HG02884 (cell line): Measurements from ENCODE around the gene TMTC4.

ENCODE experiments used
- ATAC-seq: cut with Tn5 transposase; IDR thresholded peaks from one replicate; pipeline ENCODE4 v1.9.1; 2021; ENCODE audit warnings: mild to moderate bottlenecking, moderate library complexity; ENCODE audit not compliant: unreplicated experiment

TMTC4 gene

DNA sequence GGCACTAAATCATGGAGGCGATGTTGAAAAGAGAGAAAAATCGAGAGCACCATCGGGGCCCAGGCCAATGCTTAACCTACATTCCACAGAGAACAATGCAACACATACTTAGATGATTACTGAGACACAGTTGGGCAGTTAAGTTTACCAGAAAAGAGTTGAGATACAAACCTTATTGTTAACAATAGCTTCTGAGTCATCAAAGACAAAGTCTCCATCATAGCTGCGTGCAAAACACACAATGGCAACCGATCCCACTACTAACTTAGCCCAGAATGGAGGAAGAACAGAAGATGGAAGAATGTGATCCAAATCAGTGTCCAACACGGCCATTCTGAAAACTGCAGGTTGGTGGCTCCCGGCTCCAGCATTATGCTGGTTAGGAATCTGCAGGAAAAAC is 6.2 kb downstream of the TMTC4 start:
- no peak for ATAC-seq

DNA sequence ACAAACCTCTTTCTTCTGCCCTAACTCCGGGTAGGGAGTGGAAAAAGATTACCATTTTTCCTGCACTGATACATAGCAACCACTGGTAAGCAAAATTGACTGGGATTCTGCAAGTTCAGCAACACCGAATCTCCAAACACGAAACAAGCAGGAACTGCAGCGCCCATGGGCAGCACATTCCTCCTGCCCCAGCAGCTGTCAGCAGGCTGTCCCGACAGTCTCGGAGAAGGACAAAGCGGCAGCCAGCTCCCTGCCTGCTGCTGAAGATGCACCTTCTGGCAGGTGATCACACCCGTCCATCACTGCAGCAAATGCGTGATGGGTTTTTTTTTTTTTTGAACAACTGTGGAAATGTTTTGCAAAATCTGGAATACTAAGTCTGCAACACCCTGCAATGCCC is 6.7 kb downstream of the TMTC4 start:
- no peak for ATAC-seq

DNA sequence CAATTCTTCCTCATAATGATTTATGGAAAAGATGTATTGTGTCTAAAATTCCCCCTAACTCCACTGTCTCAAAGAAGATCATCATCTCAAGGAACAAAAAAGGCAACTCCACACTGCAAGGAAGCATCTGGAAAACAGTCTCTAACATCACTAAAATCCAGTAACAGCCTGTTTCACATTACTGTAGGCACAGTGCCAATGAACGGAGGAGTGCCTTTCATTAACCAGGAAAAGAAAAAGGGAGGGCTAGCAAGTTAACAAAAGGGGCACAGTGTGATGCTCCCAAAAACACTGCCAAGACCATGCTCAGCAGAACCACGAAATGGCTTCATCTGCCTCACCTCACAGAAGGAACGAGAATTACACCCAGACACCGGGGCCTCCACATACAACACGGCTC is 8.5 kb downstream of the TMTC4 start:
- no peak for ATAC-seq

DNA sequence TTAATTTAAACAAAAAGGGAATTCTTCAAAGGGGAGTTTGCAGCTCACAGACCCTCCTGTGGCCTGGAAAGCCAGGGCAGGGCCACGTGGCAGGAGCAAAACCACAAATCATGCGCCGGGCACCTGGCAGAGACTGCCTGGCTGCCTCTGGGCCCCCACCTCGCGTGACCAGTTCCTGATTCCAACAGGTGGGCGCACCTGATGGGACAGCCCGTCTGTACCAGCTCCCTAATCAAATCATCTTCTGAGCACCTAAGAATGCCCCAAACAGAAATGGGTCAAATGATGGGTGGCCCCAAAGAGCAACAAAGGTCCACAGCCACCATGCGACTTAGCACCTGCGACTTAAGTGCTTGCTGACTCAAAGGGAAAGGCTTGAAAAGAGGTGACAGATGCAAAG is 9.2 kb downstream of the TMTC4 start:
- no peak for ATAC-seq

DNA sequence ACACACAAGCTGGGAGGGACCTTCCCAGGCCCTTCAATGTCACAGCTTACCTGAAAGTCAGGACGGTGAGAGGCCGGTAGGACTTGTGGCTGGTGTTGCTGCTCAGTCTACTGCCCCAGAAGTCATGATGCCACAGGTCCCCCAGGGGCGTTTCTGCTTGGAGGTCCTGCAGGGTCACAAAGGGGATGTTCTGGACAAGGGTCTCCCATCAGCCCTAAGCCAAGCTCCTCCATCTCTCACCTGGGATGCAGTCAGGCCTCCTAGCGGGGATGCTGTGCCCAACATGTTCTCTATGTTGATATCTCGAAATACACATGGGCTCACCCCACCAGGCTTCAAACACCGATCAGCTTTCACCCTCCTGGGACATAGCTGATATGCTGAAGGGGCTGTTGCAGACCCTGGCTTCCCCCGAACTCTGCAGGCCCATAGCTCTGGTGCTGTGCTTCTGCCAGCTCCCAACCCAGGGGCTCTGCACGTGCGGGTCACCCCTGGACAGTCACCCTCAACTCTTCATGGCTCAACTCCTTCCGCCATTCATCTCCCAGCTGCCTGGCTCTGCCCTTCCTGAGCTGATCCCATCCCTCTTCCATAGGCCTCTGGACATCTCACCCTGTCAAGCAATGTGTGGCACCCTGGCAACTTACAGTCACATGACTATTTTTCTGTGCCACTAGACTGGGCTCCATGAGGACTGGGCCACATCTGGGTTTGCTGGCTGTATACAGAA is 10.3 kb downstream of the TMTC4 start:
- no peak for ATAC-seq

DNA sequence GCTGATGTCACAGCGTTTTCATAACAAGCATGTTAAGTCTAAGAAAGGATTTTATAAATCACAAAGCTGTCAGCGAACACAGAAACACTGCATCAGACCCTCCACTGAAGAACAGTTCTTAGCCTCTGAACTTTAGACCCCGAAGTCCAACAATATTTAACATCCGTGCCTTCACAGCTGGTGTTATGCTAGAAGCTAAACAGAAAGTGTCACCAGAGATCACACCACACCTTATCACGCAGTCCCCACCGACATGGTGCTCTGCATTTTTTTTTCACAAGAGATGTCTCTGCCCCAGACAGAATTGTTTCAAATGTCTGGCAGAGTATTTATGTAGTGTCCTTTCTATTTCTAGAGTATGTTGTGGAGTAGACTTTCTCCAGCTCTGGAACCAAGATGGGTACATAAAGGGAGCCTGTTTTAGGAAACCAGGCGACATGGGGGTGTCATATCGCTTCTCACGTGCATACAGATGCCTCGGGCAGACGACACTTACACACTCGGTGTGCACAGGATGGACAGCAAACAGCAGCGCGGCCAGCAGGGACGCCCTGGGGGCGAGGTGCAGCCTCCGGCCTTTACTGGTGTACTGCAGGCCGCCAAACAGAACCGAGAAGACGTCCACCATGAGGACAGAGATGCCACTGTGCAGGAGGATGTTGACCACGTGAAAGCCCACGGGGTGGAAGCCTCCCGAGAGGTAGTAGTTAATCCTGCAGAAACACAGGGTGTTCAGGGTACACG is 12.0 kb downstream of the TMTC4 start:
- ATAC-seq, result no peak

DNA sequence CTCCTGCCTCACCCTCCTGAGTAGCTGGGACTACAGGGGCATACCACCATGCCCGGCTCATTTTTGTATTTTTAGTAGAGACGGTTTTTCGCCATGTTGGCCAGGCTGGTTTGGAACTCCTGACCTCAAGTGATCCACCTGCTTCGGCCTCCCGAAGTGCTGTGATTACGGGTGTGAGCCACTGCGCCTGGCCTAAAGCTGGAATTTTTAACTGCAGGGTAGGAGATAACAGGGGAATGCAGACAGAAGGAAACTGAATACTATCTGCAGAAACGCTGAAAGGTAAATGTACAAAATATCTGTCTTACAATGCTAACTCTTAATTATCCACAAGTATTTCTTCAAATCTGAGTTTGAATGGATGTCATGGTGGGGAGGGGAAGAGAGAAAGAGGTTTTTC is 13.8 kb downstream of the TMTC4 start:
- ATAC-seq, result no peak

DNA sequence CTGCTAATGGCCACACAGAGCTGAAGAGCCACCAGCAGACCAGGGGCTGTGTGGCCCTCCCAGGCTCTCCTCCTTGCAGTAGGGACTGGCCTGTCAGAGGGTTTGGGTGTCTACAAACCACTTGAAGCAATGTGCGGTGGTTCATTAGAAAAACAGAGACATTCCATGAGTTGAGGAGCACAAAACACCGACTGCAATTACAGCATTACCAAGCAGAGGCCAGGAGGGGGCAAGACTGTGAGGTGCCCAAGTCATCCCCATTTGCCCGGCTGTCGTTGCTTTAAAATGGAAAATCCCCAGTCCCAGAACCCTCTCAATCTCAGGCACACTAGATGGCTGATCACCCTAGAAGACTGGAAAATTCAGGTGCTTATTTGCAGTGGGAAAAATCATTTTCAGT is 15.0 kb downstream of the TMTC4 start:
- ATAC-seq, result no peak

DNA sequence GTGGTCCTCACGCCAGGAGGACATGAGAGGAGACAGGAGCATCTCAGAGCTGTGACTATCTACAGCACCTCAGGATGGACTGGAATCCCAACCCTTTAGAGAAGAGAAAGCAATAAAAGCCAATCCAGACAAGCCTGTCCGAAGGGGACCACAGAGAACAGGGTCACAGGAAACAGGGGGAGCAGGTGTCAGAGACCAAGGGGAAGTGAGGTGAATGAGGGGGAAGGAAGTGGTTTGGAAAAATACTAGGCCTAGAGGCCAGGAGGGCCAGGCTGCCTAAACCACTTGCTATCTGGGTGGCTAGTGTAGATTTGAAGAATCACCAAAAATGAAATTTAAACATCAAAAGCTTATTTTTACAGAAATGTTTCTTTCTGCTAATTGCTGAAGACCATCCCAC is 16.2 kb downstream of the TMTC4 start:
- ATAC-seq, result peak; percentile 53

DNA sequence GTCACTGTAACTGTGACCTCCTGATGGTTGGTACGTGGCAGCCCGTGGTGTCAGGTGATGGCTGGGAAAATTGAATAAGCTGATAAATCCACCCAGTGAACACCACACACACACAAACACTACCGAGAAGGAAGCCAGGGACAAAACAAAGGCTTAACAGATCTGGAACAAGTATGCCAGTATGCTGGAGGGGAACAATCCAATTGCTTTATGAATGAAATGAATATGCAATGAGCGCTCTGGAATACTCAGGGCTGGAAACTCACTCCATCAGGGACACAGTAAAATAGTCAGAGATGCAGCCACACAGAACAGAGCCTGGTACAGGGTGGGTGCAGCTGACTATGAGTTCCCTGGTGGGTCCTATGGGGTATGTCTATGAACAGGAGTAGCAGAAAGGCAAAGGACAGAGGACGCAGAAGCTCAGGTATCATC is 16.7 kb downstream of the TMTC4 start:
- no peak for ATAC-seq

DNA sequence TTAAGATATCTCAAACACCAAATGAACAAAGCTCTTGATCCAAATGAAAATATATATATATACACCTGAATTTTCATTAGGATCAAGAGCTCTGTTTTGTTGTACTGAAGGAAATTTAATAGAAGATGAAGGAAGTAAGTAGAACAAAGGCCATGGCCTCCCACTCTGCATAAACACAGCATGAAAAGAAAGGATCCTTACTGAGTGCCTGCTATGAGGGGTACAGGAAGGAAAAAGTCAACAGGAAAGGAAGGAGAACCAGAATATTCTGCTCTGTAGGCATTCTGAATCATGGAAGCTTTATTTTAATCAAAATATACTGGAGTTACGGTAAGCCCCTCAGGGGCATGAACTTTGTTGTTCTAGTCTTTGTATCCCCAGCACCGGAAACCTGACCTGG is 22.1 kb downstream of the TMTC4 start:
- no peak for ATAC-seq

DNA sequence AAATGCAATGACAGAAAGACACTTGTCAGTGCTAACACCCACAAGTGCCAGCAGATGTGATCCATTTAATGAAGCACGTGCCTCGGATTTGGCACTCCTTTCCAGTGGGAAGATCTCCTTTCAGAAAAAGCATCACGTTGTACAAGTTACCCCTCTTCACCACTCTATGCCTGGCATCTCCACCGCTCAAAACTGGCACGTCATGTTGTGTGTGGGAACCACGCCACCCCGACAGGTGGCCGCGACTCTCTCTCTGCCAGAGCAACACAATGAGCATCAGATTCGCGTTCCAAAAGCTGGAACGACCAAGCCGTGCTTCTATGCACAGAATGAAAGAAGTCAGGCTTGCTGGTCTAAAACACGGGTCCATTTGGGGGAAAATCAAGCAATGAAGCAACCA is 24.3 kb downstream of the TMTC4 start:
- no peak for ATAC-seq

DNA sequence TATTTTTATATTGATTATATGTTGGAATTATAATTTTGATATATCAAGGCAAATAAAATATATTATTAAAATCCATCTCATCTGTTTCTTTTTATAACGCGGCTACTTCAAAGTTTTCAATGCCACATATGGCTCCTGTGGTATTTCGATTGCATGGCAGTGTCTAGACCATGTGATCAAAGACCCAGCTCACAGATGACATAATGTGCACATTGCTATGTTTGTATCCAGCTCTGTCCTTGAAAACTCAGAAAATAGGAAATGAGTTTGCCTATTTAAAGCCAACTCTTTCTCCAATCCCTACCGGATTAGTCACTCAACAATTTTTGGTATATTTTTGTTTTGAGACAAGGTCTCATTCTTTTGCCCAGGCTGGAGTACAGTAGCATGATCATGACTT is 26.2 kb downstream of the TMTC4 start:
- no peak for ATAC-seq

DNA sequence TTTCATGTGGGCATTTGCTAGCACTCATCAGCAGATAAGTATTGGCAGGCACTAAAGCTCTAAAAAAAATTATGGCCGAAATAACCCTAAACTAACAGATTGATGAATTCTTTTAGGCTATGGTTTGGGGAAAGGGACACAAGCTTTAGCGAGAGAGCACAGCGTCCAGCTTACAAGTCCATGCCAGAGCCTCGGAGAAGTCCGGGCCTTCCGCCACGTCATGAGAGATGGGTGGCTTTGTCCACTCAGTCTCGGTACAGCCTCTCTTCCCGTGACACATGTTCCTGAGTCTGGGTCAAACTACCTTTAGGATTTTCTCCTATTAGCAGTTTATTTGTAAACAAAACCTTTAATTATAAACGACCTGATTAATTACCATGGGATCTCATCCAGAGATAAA is 27.7 kb downstream of the TMTC4 start:
- ATAC-seq, result no peak

DNA sequence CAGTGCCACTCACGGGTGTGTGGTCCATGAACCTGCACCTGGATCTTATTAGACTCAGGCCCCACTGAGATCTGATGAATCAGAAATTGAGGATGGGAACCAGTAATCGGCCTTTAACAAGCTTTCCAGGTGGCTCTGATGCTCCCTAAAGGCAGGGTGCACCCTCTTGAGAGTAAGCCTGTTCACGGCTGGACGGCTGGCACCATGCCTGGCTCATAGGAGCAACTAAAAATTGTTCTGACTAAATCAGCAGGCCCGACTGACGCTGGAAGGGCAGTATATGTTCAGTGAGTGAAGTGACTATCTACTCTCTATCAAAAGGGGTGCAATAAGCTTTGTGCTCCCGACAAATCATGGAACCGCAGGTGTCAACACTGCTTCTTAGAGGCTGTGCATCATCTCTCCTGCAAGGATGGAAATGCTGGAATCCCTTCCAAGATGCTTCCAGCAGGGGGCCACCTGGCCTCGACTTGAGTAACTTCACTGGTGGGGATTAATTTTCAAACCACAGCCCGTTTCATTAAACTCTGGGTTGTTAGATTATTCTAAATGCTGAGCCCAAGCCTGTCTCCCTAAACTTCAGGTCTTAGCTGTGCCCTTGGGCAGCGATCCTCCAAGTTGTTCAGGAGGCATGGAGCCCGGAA is 28.4 kb downstream of the TMTC4 start:
- no peak for ATAC-seq

DNA sequence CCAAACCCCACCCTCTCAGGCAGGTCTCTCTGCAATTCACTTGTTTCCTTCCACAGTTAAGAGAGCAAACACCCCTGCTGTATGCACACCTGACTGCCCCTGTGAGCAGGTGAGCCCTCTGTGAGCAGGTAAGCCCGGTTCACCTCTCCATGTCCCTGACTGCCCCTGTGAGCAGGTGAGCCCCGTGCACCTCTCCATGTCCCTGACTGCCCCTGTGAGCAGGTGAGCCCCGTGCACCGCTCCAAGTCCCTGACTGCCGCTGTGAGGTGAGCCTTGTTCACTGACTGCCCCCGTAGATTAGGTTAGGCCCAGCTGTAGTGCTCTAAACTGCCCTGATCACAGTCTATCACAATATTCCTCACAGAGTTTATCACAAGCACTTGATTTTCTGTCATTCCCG is 29.2 kb downstream of the TMTC4 start:
- ATAC-seq, result no peak

DNA sequence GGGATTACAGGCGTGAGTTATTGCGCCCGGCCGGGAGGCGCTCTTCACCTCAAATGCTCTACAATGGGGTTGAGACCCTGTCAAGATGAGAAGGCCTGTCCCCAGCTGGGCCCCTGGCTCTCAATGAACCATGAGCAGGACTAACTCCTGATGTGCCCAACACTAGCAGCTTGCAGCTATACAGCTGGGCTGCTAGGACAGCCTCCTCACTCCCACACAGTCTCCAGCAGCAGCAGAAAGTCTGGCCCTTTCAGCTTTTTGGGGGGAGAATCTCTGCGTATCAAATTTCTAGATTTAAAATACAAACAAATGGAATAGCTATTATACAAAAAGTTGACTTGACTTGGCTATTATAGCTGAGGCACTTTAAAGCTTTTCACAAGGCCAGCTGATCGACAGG is 30.2 kb downstream of the TMTC4 start:
- ATAC-seq, result no peak

DNA sequence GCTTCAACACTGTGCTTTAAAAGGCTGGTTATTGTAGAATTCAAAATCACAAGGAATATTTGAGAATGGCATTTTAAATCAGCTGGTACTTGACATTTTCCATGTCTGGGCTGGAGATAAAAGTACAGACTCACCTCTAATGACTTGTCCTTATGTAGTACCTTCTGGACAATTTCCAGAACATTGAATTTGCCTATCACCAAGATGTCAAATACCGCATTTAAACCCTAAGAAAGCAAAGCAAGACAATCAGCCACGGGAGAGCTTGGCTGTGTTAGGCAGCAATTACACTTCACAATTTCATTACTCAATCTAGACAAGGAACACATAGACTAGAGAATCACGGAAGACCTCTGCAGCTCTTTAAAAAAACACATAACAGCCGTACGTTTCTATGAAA is 36.8 kb downstream of the TMTC4 start:
- no peak for ATAC-seq

DNA sequence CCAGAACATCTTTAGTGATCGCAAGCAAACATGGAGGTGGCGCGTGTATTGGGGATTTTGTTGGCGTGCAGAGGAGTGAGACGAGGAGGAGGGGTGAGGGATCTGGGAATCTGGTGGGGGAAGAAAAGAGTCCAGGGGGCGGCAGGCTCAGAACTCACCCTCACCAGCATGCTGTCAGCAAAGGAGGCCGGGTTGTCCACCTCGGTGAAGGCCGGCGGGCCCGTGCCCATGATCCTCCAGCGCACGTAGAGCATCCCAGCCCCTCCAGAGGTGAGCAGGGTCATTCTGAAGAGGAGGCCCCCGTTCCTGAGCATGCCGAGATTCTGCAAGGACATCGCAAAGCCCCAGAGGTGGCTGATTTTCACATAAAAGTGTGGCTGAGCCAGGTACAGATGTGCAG is 37.2 kb downstream of the TMTC4 start:
- no peak for ATAC-seq

DNA sequence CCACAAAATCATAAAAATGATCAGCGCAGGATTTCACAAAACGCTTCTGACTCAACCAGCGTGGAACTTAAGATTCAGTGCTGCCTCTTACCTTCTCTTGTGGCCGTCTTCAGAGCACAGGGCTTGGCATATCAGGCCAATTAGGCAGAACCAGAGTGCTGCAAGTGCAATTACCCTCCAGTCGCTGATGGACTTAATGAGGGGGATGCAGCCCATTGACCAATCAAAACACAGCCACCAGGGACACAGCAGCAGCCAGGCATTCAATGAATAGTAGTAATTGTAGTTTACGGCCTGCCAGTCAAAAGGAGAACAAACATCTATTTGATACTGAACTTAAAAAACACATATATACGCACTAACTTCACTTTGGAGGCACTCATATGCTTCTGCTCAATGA is 38.2 kb downstream of the TMTC4 start:
- ATAC-seq, result no peak

DNA sequence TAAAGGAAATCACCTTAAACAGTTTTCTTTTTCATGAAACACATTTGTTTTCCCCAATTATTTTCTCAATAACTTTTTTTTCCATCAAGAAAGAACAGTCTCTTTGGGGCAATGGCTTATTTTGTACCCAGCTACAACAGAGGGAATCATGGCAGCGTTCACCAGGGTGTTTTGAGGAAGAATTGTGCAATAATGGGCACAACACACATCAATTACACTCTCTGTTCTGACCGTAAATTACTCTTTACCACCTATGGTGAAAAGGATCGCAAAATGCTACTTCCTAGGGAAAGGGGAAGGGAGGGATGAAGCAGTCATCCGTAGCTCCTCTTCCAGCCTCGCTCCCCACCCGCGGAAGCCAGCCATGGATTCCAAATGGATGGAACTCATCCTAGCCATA is 38.6 kb downstream of the TMTC4 start:
- ATAC-seq, result no peak

DNA sequence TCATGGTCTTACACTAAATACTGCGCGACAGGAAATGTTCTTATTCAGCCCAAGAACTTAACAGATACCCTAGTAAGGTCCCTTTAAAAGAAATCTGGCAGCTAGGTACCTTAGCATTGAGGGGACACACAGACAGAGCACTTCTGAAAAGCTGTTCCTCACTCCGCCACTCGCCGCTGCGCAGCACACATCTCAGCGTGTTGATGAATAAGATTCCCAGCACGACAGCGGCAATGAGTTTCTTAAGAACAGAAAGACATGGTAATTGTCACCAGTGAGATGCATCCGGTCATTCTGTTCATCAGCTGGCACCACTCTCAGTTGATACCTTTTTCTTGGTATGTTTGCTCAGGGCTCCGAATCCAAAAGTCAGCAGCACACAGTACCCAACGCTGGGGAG is 39.9 kb downstream of the TMTC4 start:
- ATAC-seq, result no peak
